IMR-90 (cell line): ENCODE data around the gene DBH. TPM values are rescaled to one million over a fixed set of nuclear protein-coding genes. Genes with fewer than 3 reads are reported as not detected.

Experiments
- ATAC-seq: fragments of 200-7000 bp; cut with Tn5 transposase; 2 replicates; pipeline ENCODE4 v1.9.1; 2020; ENCODE audit warnings: low read depth, mild to moderate bottlenecking, moderate library complexity
- BruUV-seq: library from RNA; stranded (reverse); fragments of 400-500 nt; replicated peaks from 2 replicates; lab custom pipeline; 2021; lab: Mats Ljungman, UMichigan
- CTCF ChIA-PET: fragments of 300-600 bp; formaldehyde crosslinking; extraction: SDS; loops from one replicate; lab custom pipeline; 2021; ENCODE audit warnings: antibody characterized with exemption; lab: Yijun Ruan, JAX
- POLR2A ChIA-PET: fragments of 300-600 bp; sonication (Branson Sonifier 250); formaldehyde crosslinking; loops from one replicate; lab custom pipeline; 2022; ENCODE audit warnings: antibody characterized with exemption; ENCODE audit not compliant: unreplicated experiment; lab: Charles Lee
- DNase-seq: peaks from one replicate; pipeline ENCODE4 v3.0.0; 2013
- H2AFZ ChIP-seq: replicated peaks from 2 replicates; pipeline ENCODE3; 2013; ENCODE audit warnings: low read length, mild to moderate bottlenecking; ENCODE audit not compliant: poor library complexity
- H2AK5ac ChIP-seq: 2 replicates; pipeline ENCODE4 v1.6.1; 2013; ENCODE audit warnings: low read depth, low read length, inconsistent platforms
- H2AK9ac ChIP-seq: replicated peaks from 2 replicates; pipeline ENCODE3; 2013; ENCODE audit warnings: mild to moderate bottlenecking, low read depth, low read length, moderate library complexity; ENCODE audit not compliant: poor library complexity
- H2BK120ac ChIP-seq: 2 replicates; pipeline ENCODE4 v1.6.1; 2013; ENCODE audit warnings: low read depth, low read length, inconsistent platforms
- H2BK15ac ChIP-seq: 3 replicates; pipeline ENCODE4 v1.6.1; 2013; ENCODE audit warnings: low read depth, low read length, inconsistent platforms
- H2BK20ac ChIP-seq: 2 replicates; pipeline ENCODE4 v1.6.1; 2013; ENCODE audit warnings: low read depth, mild to moderate bottlenecking, inconsistent platforms, low read length, moderate library complexity
- H2BK5ac ChIP-seq: 2 replicates; pipeline ENCODE4 v1.6.1; 2013; ENCODE audit warnings: mild to moderate bottlenecking, low read depth, low read length, inconsistent platforms; ENCODE audit not compliant: poor library complexity, severe bottlenecking
- H3K14ac ChIP-seq: replicated peaks from 2 replicates; pipeline ENCODE4 v1.6.1; 2013; ENCODE audit warnings: low read depth, low read length, inconsistent platforms
- H3K18ac ChIP-seq: 2 replicates; pipeline ENCODE4 v1.6.1; 2013; ENCODE audit warnings: low read depth, low read length, control low read depth
- H3K23ac ChIP-seq: 2 replicates; pipeline ENCODE4 v1.6.1; 2013; ENCODE audit warnings: low read depth, low read length, inconsistent platforms
- H3K27ac ChIP-seq: 2 replicates; pipeline ENCODE4 v1.5.1; 2013; ENCODE audit warnings: mild to moderate bottlenecking, control low read depth, low read length; ENCODE audit not compliant: insufficient read depth
- H3K27me3 ChIP-seq: 2 replicates; pipeline ENCODE4 v1.6.1; 2013; ENCODE audit warnings: low read length; ENCODE audit not compliant: control insufficient read depth, insufficient read depth
- H3K36me3 ChIP-seq: 2 replicates; pipeline ENCODE4 v1.6.1; 2013; ENCODE audit warnings: low read length, mixed read lengths; ENCODE audit not compliant: control insufficient read depth, insufficient read depth
- H3K4ac ChIP-seq: 2 replicates; pipeline ENCODE4 v1.6.1; 2013; ENCODE audit warnings: low read depth, low read length, inconsistent platforms
- H3K4me1 ChIP-seq: 2 replicates; pipeline ENCODE4 v1.6.1; 2013; ENCODE audit warnings: low read length, mixed read lengths; ENCODE audit not compliant: control insufficient read depth, insufficient read depth
- H3K4me2 ChIP-seq: 2 replicates; pipeline ENCODE4 v1.6.1; 2013; ENCODE audit warnings: low read depth, mild to moderate bottlenecking, control low read depth, low read length, moderate library complexity
- H3K4me3 ChIP-seq: 2 replicates; pipeline ENCODE4 v1.5.1; 2013; ENCODE audit warnings: low read depth, mild to moderate bottlenecking, control low read depth, low read length, moderate library complexity; ENCODE audit not compliant: insufficient read depth
- H3K56ac ChIP-seq: 2 replicates; pipeline ENCODE4 v1.6.1; 2013; ENCODE audit warnings: low read length, inconsistent platforms; ENCODE audit not compliant: insufficient read depth; ENCODE audit errors: extremely low read depth
- H3K79me1 ChIP-seq, 2 experiments: 2 replicates each; pipeline ENCODE4 v1.6.1; 2013; ENCODE audit warnings: low read length in 2 of 2, inconsistent platforms in 1 of 2, low read depth in 1 of 2
- H3K9ac ChIP-seq: 2 replicates; pipeline ENCODE4 v1.6.1; 2013; ENCODE audit warnings: low read depth, low read length, control low read depth
- H3K9me1 ChIP-seq: 2 replicates; pipeline ENCODE4 v1.6.1; 2013; ENCODE audit warnings: low read length, inconsistent platforms; ENCODE audit not compliant: insufficient read depth
- H3K9me3 ChIP-seq: 2 replicates; pipeline ENCODE4 v1.6.1; 2013; ENCODE audit warnings: low read length; ENCODE audit not compliant: control insufficient read depth, insufficient read depth
- H4K20me1 ChIP-seq: 2 replicates; pipeline ENCODE4 v1.6.1; 2013; ENCODE audit warnings: low read length, inconsistent platforms; ENCODE audit not compliant: insufficient read depth
- H4K5ac ChIP-seq: 2 replicates; pipeline ENCODE4 v1.6.1; 2013; ENCODE audit warnings: mild to moderate bottlenecking, low read depth, low read length, control low read depth
- H4K8ac ChIP-seq, 2 experiments: 2 replicates each; pipeline ENCODE4 v1.6.1; 2013; ENCODE audit warnings: low read depth in 2 of 2, low read length in 2 of 2, control low read depth in 1 of 2, inconsistent platforms in 1 of 2
- H4K91ac ChIP-seq: 2 replicates; pipeline ENCODE4 v1.6.1; 2013; ENCODE audit warnings: low read depth, low read length, inconsistent platforms; ENCODE audit not compliant: insufficient read depth
- BHLHE40 ChIP-seq: fragments of 150-350 bp; IDR thresholded peaks from 2 replicates; pipeline ENCODE4 v1.6.1; 2016; ENCODE audit warnings: mild to moderate bottlenecking, low read depth, low read length
- CEBPB ChIP-seq: IDR thresholded peaks from 2 replicates; pipeline ENCODE4 v1.6.1; 2012; ENCODE audit warnings: low read depth, low read length, improper control_type of control experiment
- CHD1 ChIP-seq: IDR thresholded peaks from 2 replicates; pipeline ENCODE4 v1.6.1; 2012; ENCODE audit warnings: low read depth, low read length, improper control_type of control experiment
- CTCF ChIP-seq: conservative IDR thresholded peaks from 2 replicates; pipeline ENCODE4 v1.5.1; 2012; ENCODE audit warnings: mild to moderate bottlenecking, low read depth, low read length, improper control_type of control experiment
- ELK1 ChIP-seq: fragments of 150-350 bp; IDR thresholded peaks from 2 replicates; pipeline ENCODE4 v1.6.1; 2016; ENCODE audit warnings: low read depth, mild to moderate bottlenecking, low read length, moderate library complexity, borderline replicate concordance
- FOS ChIP-seq: fragments of 150-350 bp; IDR thresholded peaks from 2 replicates; pipeline ENCODE4 v1.6.1; 2016; ENCODE audit warnings: low read depth, low read length
- MAFK ChIP-seq: IDR thresholded peaks from 2 replicates; pipeline ENCODE4 v1.6.1; 2012; ENCODE audit warnings: low read depth, low read length, improper control_type of control experiment
- MAZ ChIP-seq: IDR thresholded peaks from 2 replicates; pipeline ENCODE4 v1.6.1; 2012; ENCODE audit warnings: low read depth, mild to moderate bottlenecking, low read length, improper control_type of control experiment, moderate library complexity, borderline replicate concordance
- MXI1 ChIP-seq: IDR thresholded peaks from 2 replicates; pipeline ENCODE4 v1.6.1; 2012; ENCODE audit warnings: low read depth, mild to moderate bottlenecking, low read length, moderate library complexity, borderline replicate concordance
- NFE2L2 ChIP-seq: fragments of 150-350 bp; IDR thresholded peaks from 2 replicates; pipeline ENCODE4 v1.6.1; 2016; ENCODE audit warnings: low read depth, mild to moderate bottlenecking, low read length
- POLR2A ChIP-seq: IDR thresholded peaks from 2 replicates; pipeline ENCODE4 v1.6.1; 2012; ENCODE audit warnings: mild to moderate bottlenecking, low read depth, low read length
- RCOR1 ChIP-seq: IDR thresholded peaks from 2 replicates; pipeline ENCODE4 v1.6.1; 2012; ENCODE audit warnings: mild to moderate bottlenecking, low read length, improper control_type of control experiment; ENCODE audit not compliant: insufficient replicate concordance
- RFX5 ChIP-seq: IDR thresholded peaks from 2 replicates; pipeline ENCODE4 v1.8.0; 2012; ENCODE audit warnings: low read depth, mild to moderate bottlenecking, low read length, moderate library complexity
- SMC3 ChIP-seq: fragments of 150-350 bp; IDR thresholded peaks from 2 replicates; pipeline ENCODE4 v1.6.1; 2016; ENCODE audit warnings: low read depth, mild to moderate bottlenecking, antibody characterized with exemption, low read length, moderate library complexity
- USF2 ChIP-seq: fragments of 150-350 bp; IDR thresholded peaks from 2 replicates; pipeline ENCODE4 v1.6.1; 2017; ENCODE audit warnings: mild to moderate bottlenecking, antibody characterized with exemption, low read length, low read depth
- WGBS, 2 experiments: methylation state at CpG; one replicate each; pipeline versions ENCODE4 v1.1.5 to v1.1.7; 2013; ENCODE audit warnings: missing lambda C conversion rate in 2 of 2; ENCODE audit not compliant: insufficient read length in 1 of 2; ENCODE audit errors: extremely low coverage in 2 of 2; 5-methylcytosine and 5-hydroxymethylcytosine counted together
- dilution Hi-C: fragments of 300-500 bp; cut with HindIII; formaldehyde crosslinking; loops from one replicate; pipeline ENCODE4 v1.14.3; 2018; ENCODE audit warnings: low sequenced_read_pairs; ENCODE audit not compliant: unreplicated experiment
- in situ Hi-C: fragments of 300-500 bp; cut with MboI; formaldehyde crosslinking; loops from 3 replicates; pipeline ENCODE4 v1.14.3; 2019; ENCODE audit warnings: low sequenced_read_pairs, inconsistent platforms, mixed read lengths
- intact Hi-C: fragments of 100-400 bp; cut with micrococcal nuclease; formaldehyde crosslinking; loops from 2 replicates; pipeline ENCODE4 v1.10.0; 2022
- polyA plus RNA-seq, 3 experiments: library from polyadenylated mRNA; depleted of rRNA; stranded (reverse); fragments of >200 nt; gene quantifications; 2 replicates each; pipeline ENCODE4 v1.2.3, GENCODE V29; 2012; ENCODE audit warnings: low replicate concordance in 1 of 3
- total RNA-seq: library from RNA; depleted of rRNA; stranded (reverse); fragments of >200 nt; gene quantifications from 2 replicates; pipeline ENCODE4 v1.2.3, GENCODE V29; 2012

DBH gene
- total and polyA plus RNA-seq, 2 of the 4 experiments (the other 2 are of a cell fraction): not detected

- TF ChIP-seq ELK1 (no peak), MAFK (no peak), CTCF (no peak), MXI1 (no peak), NFE2L2 (no peak), MAZ (no peak), USF2 (no peak), SMC3 (no peak), POLR2A (no peak), RFX5 (no peak), BHLHE40 (no peak), CEBPB (no peak), RCOR1 (no peak), FOS (no peak), CHD1 (no peak)
- no peak overlapping the region for H2BK120ac ChIP-seq
- H3K9ac ChIP-seq: no peak overlapping the region
- H3K79me1 ChIP-seq: 0 out of 4 replicates have a peak, but pooled peaks cover 0 to under 1% of the 10 kb centered on the region in 2 experiments
- BruUV-seq: no TSS peak
- no peak overlapping the region for H2BK5ac ChIP-seq
- H3K4me3 ChIP-seq: no peak overlapping the region
- no peak overlapping the region for H2BK15ac ChIP-seq
- H3K23ac ChIP-seq: no peak overlapping the region
- no peak for DNase-seq
- no peak overlapping the region for H3K4ac ChIP-seq
- no peaks in the 10 kb centered on the region for H4K20me1 ChIP-seq
- no peak overlapping the region for H3K27ac ChIP-seq
- no CpG with 5 or more reads among the region's 10 CpGs for WGBS, 2 experiments
- CTCF ChIA-PET: no interaction called here
- no peak overlapping the region for H3K18ac ChIP-seq
- in situ Hi-C loops: no loop called here
- no peak overlapping the region for H2BK20ac ChIP-seq
- no peak overlapping the region for H2AFZ ChIP-seq
- dilution Hi-C loops: no loop called here
- H4K5ac ChIP-seq: no peak overlapping the region
- H2AK9ac ChIP-seq: no peak overlapping the region
- H3K9me1 ChIP-seq: no peaks in the 10 kb centered on the region
- no peaks in the 10 kb centered on the region for H3K9me3 ChIP-seq
- H3K36me3 ChIP-seq: no peaks in the 10 kb centered on the region
- no peak overlapping the region for H2AK5ac ChIP-seq
- H3K4me2 ChIP-seq: no peak overlapping the region
- no peak overlapping the region for H4K91ac ChIP-seq
- no peak overlapping the region for H4K8ac ChIP-seq
- no peak for ATAC-seq
- peaks cover 14% of the 10 kb centered on the region for H3K4me1 ChIP-seq
- no peak overlapping the region for H3K56ac ChIP-seq
- peaks cover 2% of the 10 kb centered on the region; the same call in 1 of the 2 replicates for H3K27me3 ChIP-seq
- intact Hi-C loops: no loop called here
- POLR2A ChIA-PET: no interaction called here
- H3K14ac ChIP-seq: no peak overlapping the region
Observed at GRCh38 chr9:133705576-133705975, 69.4 kb downstream of the DBH start.
